Central memory CD4-positive, alpha-beta T cell (primary cell): Measurements from ENCODE around the gene TMEM176B.

Experiments
- DNase-seq: peaks from one replicate; pipeline ENCODE4 v3.0.0; 2022

The TMEM176B gene

GRCh38 chr7:150746921-150747320 lies 53.2 kb downstream of the TMEM176B start:
- DNase-seq: no peak

DNA sequence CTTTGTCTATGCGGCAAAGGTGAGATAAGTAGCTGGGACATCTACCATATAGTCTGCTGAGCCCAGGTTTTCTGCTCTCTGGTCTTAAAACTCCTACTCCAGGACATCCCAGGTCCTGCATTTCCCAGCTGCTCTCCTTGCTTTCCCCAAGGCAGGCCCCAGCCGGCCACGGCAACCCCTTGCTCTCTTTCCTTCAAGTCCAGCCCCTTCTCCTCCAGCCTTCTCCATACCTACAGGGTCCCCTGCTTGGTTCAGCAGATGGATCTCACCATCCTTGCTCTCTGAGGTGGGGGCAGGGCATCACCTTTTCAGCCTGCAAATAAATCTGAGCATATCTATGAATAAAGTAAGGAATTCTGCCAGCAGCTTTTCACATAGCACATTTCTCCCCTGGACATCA lies 54.3 kb downstream of the TMEM176B start:
- no peak for DNase-seq

GRCh38 chr7:150745086-150745485 lies 55.1 kb downstream of the TMEM176B start:
- DNase-seq: no peak

GRCh38 chr7:150744041-150744656 lies 56.0 kb downstream of the TMEM176B start:
- no peak for DNase-seq

GRCh38 chr7:150742286-150742968 lies 57.7 kb downstream of the TMEM176B start:
- no peak for DNase-seq
